Ovary (tissue), 10 donors: Measurements from ENCODE around the gene VN1R2. TPM values are rescaled to one million over a fixed set of nuclear protein-coding genes. Genes with fewer than 3 reads are reported as not detected.
"Not testable (repeated sequence)": the region's sequence is repeated elsewhere in the genome, so short reads cannot be mapped to it uniquely, and the experiment has no call there.

Experiments
- DNase-seq, 5 donors: peaks; one replicate each; pipeline ENCODE4 v3.0.0-alpha.2; 2019 to 2020
- H3K27ac ChIP-seq, 2 donors: fragments of 200-600 bp; one replicate each; pipeline versions ENCODE4 v1.5.1 to v1.8.0; 2019 to 2022
- H3K27me3 ChIP-seq: fragments of 200-600 bp; one replicate; pipeline ENCODE4 v1.8.0; 2022
- H3K36me3 ChIP-seq: fragments of 200-600 bp; sonication (generic); one replicate; pipeline ENCODE4 v1.5.1; 2019
- H3K4me1 ChIP-seq: one replicate; pipeline ENCODE4 v1.8.1; 2013; ENCODE audit warnings: mild to moderate bottlenecking, moderate library complexity; ENCODE audit not compliant: insufficient read depth
- H3K4me3 ChIP-seq: fragments of 200-600 bp; sonication (generic); one replicate; pipeline ENCODE4 v1.5.1; 2017
- H3K9me3 ChIP-seq, 2 donors: fragments of 200-600 bp in 1 of 2; sonication (generic) in 1 of 2; one replicate each; pipeline versions ENCODE4 v1.5.1 to v1.8.1; 2013 to 2019; ENCODE audit warnings: mild to moderate bottlenecking in 1 of 2, moderate library complexity in 1 of 2
- CTCF ChIP-seq, 3 donors: fragments of 450-650 bp in 2 of 3; fragments of 200-600 bp in 1 of 3; IDR thresholded peaks; one replicate each; pipeline versions ENCODE4 v1.5.1 to v1.8.0; 2016 to 2022; ENCODE audit warnings: antibody characterized with exemption in 3 of 3, mild to moderate bottlenecking in 1 of 3
- EP300 ChIP-seq: sonication (generic); formaldehyde crosslinking; IDR thresholded peaks from one replicate; pipeline ENCODE4 v1.6.1; 2017; ENCODE audit warnings: antibody characterized with exemption
- POLR2A ChIP-seq: fragments of 450-650 bp; IDR thresholded peaks from one replicate; pipeline ENCODE4 v1.6.1; 2017; ENCODE audit warnings: antibody characterized with exemption, mild to moderate bottlenecking, moderate library complexity
- WGBS, 3 donors: extraction: QIAGEN DNeasy Blood & Tissue Kit in 1 of 3; methylation state at CpG; one replicate each; pipeline versions ENCODE4 v1.1.5 to v1.1.7; 2013 to 2017; 5-methylcytosine and 5-hydroxymethylcytosine counted together
- intact Hi-C, 4 donors: fragments of 100-400 bp; cut with DNase I; formaldehyde crosslinking; loops; one replicate each; pipeline versions ENCODE4 v1.11.0 to v1.15.1; 2022 to 2023
- long read RNA-seq, 3 donors: library from polyadenylated mRNA in 2 of 3; unstranded in 2 of 3; transcript quantifications; one replicate each; pipeline ENCODE4 v2.0.0 and lab custom pipeline, GENCODE V29; 2021 to 2026
- polyA plus RNA-seq, 2 donors: library from polyadenylated mRNA; stranded (reverse); fragments of 200-250 nt in 1 of 2; fragments of 350-450 nt in 1 of 2; fragmentation: Illumina TruSeq in 1 of 2; extraction: RNeasy Lipid Tissue Mini Kit (QIAGEN cat#74804) in 1 of 2; gene quantifications; one replicate each; pipeline ENCODE4 v1.2.3, GENCODE V29; 2013 to 2014
- total RNA-seq, 7 donors: library from RNA; depleted of rRNA in 2 of 7; stranded (reverse); fragments of >200 nt in 2 of 7; fragmentation: NEBNext Ultra II Directional in 3 of 7; extraction: Animal tissue kit (Norgen Biotek cat#: 25700) in 3 of 7; gene quantifications; one replicate each; pipeline versions ENCODE4 v1.1.0 to v1.2.4, GENCODE V29; 2016 to 2023
- donor health status: DM: no; HTN: no; CAD: no; lungs with moderate emphysema.
- donor health status: DM: no; HTN: no; CAD: no.
- donor health status: Bipolar disorder and iron deficiency.
- donor health status: DM: yes; HTN: yes; CAD: no.
- donor health status: DM: no; HTN: no; CAD: no.
- donor health status: DM: yes; HTN: yes; CAD: no.

Gene VN1R2
- total RNA-seq (under 1 TPM in 1 of 7 donors, not detected in 6; 0.25 TPM), polyA plus RNA-seq (not detected)
- long read RNA-seq, donor 1: 0 reads
- long read RNA-seq, donor 2: 0 reads
- long read RNA-seq, donor 3: 0 reads

- H3K4me1 ChIP-seq, H3K4me3 ChIP-seq, H3K9me3 ChIP-seq, H3K27me3 ChIP-seq, H3K27ac ChIP-seq, H3K36me3 ChIP-seq, intact Hi-C loops, DNase-seq: not testable (repeated sequence)
- 54 to 59% (median 58%) methylated on average over 14 of the region's 14 CpGs for WGBS, 3 donors
Measured at GRCh38 chr19:53257715-53258342, at the start of gene VN1R2. Gene VN1R2, plus strand, starts transcription at chr19:53258292. Its CDS starts 84 bp downstream, at chr19:53258376.

- WGBS, 3 donors: 86 to 95% (median 90%) methylated on average over 3 of the region's 3 CpGs
- intact Hi-C loops: not testable (repeated sequence)
Measured at GRCh38 chr19:53211554-53211953, 46.5 kb upstream of the VN1R2 start.

GRCh38 chr19:53212703-53213320 lies 45.3 kb upstream of the VN1R2 start:
- no peaks in the 10 kb centered on the region for H3K36me3 ChIP-seq
- no peak for DNase-seq
- intact Hi-C loops: no loop called here
- WGBS, 3 donors: 98 to 100% (median 100%) methylated on average over 2 of the region's 2 CpGs
- peaks cover 41 to 76% of the 10 kb centered on the region in 2 donors for H3K9me3 ChIP-seq
- no peak overlapping the region for H3K4me3 ChIP-seq
- no peaks in the 10 kb centered on the region for H3K27me3 ChIP-seq
- no peak overlapping the region for H3K27ac ChIP-seq
- no peaks in the 10 kb centered on the region for H3K4me1 ChIP-seq
- TF ChIP-seq EP300 (no peak), CTCF (IDR thresholded peaks at IDR 0.05) (no peak), POLR2A (no peak)

More at GRCh38 chr19:53211554-53211953, 46.5 kb upstream of the VN1R2 start:
- not testable (repeated sequence) for H3K4me1 ChIP-seq, H3K27ac ChIP-seq, H3K36me3 ChIP-seq, H3K27me3 ChIP-seq, DNase-seq, H3K4me3 ChIP-seq
- peaks cover 41 to 76% of the 10 kb centered on the region in 2 donors for H3K9me3 ChIP-seq

GRCh38 chr19:53222716-53223115 lies 35.4 kb upstream of the VN1R2 start:
- H3K27me3 ChIP-seq, H3K4me1 ChIP-seq: not testable (repeated sequence)

GRCh38 chr19:53224606-53225005 lies 33.5 kb upstream of the VN1R2 start:
- Histone ChIP-seq H3K4me3 (no peak overlapping the region), H3K9me3 (peaks cover 0 to 20% of the 10 kb centered on the region in 2 donors), H3K27ac (no peak overlapping the region), H3K4me1 (no peaks in the 10 kb centered on the region), H3K27me3 (no peaks in the 10 kb centered on the region), H3K36me3 (no peaks in the 10 kb centered on the region)
- no peak for DNase-seq
- WGBS, 3 donors: 90 to 94% (median 91%) methylated on average over 20 of the region's 20 CpGs
- TF ChIP-seq EP300 (no peak), CTCF (IDR thresholded peaks at IDR 0.05) (no peak), POLR2A (no peak)
- intact Hi-C loops: no loop called here

More at GRCh38 chr19:53222716-53223115, 35.4 kb upstream of the VN1R2 start:
- H3K27ac ChIP-seq, H3K4me3 ChIP-seq, H3K36me3 ChIP-seq, DNase-seq, intact Hi-C loops: not testable (repeated sequence)
- WGBS, 3 donors: 97 to 100% (median 97%) methylated on average over 4 to 27 of the region's 28 CpGs
- H3K9me3 ChIP-seq: peaks cover 0 to 13% of the 10 kb centered on the region in 2 donors
